ENCODE results near the gene GRK5. TPM values are rescaled to one million over a fixed set of nuclear protein-coding genes. Genes with fewer than 3 reads are reported as not detected.

The GRK5 gene
- total and polyA plus RNA-seq, 9 of the 15 experiments (the other 6 are each of a cell fraction or from before 2014, with no cell fraction given) = 0.46 to 0.83 (median 0.67) TPM; not detected in 2

GRCh38 chr10:119398996-119399395 lies 191.6 kb downstream of the GRK5 start (continued):
- no peak for TF ChIP-seq HNRNPUL1 (IDR thresholded peaks at IDR 0.05; ENCODE audit: low read length)
- TF ChIP-seq TOE1 (IDR thresholded peaks at IDR 0.05; ENCODE audit: borderline replicate concordance) = no peak
- no peak for TF ChIP-seq TOE1 (CRISPR knock-in tag; IDR thresholded peaks at IDR 0.05; ENCODE audit: borderline replicate concordance, low read depth)
- no peak for TF ChIP-seq E2F8 (IDR thresholded peaks at IDR 0.05; ENCODE audit: low read depth, partially characterized antibody)
- TF ChIP-seq POLR2H (tag; IDR thresholded peaks at IDR 0.05; ENCODE audit: low read depth) = no peak
- TF ChIP-seq SMARCE1 (IDR thresholded peaks at IDR 0.05) = no peak
- no peak for TF ChIP-seq BCL6 (CRISPR knock-in tag; IDR thresholded peaks at IDR 0.05)

- intact Hi-C loops (cut with micrococcal nuclease) (no loop called here), in situ Hi-C loops (cut with MboI) (no loop called here)
- Histone ChIP-seq H3K9ac (ENCODE audit: insufficient read depth in 1 of 2, low read depth in 2 of 2, low read length in 2 of 2) (no peak overlapping the region), H3K4me2 (ENCODE audit: insufficient read depth, low read length) (no peak overlapping the region), H3K27ac (ENCODE audit: extremely low read depth, low read depth, low read length) (no peak overlapping the region), H3K9me3 (replicated peaks; ENCODE audit: control insufficient read depth, insufficient read depth, low read depth, low read length) (no peaks in the 10 kb centered on the region), H3K27me3 (ENCODE audit: control insufficient read depth in 2 of 2, insufficient read depth in 2 of 2, low read length in 2 of 2) (peaks cover 0 to 16% of the 10 kb centered on the region in 2 experiments; a peak in 2 of 5 replicates), H2AFZ (ENCODE audit: low read depth, low read length) (no peak overlapping the region), H3K4me3 (no peak overlapping the region), H3K4me1 (replicated peaks in 1 of 2; ENCODE audit: control insufficient read depth in 2 of 2, insufficient read depth in 2 of 2, low read length in 2 of 2) (no peaks in the 10 kb centered on the region; a peak in 3 of 5 replicates), H3K36me3 (ENCODE audit: control insufficient read depth, insufficient read depth, low read length) (no peaks in the 10 kb centered on the region), H3K79me2 (ENCODE audit: control insufficient read depth, insufficient read depth, low read length) (no peaks in the 10 kb centered on the region), H4K20me1 (replicated peaks; ENCODE audit: control insufficient read depth, insufficient read depth, low read length) (no peaks in the 10 kb centered on the region), H3K9me1 (ENCODE audit: control insufficient read depth, insufficient read depth, low read length) (no peaks in the 10 kb centered on the region)
- FAIRE-seq = no peak
- BruUV-seq (replicated peaks) = no TSS peak
- CTCF ChIA-PET (ENCODE audit: low intra/inter-chr PET ratio) = no interaction called here
- WGBS (ENCODE audit: insufficient coverage, low coverage, missing lambda C conversion rate) = 0% methylated on average over 3 of the region's 3 CpGs
- no peak for DNase-seq (ENCODE audit: extremely low read depth in 1 of 4, low spot score in 3 of 4)
- ATAC-seq = no peak
- TF ChIP-seq ZNF57 (CRISPR knock-in tag; IDR thresholded peaks at IDR 0.05) = no peak
- TF ChIP-seq ZNF239 (CRISPR knock-in tag; IDR thresholded peaks at IDR 0.05) = peak; percentile 90
- POLR2A ChIA-PET = interaction anchor here (0.6 kb wide), 2 partner anchors 57 to 1662 kb away, joined by 3 read pairs; no protein-coding TSS in a partner anchor
These were observed 192.1 kb downstream of the GRK5 start for GRCh38 chr10:119399466-119399865.

All from K562 (cell line).